Erythroblast (primary cell): ENCODE results near the gene MAML2.

Source experiments
- DNase-seq, 2 experiments: peaks; one replicate each; lab custom pipeline; 2025; lab: John Stamatoyannopoulos, UW
- GATA1 ChIP-seq: IDR thresholded peaks from 2 replicates; pipeline ENCODE4 v1.6.1; 2011; ENCODE audit warnings: low read depth, mild to moderate bottlenecking, control low read depth, low read length, moderate library complexity
- POLR2A ChIP-seq: IDR thresholded peaks from 2 replicates; pipeline ENCODE4 v1.6.1; 2011; ENCODE audit warnings: mild to moderate bottlenecking, low read length

MAML2 gene

DNA sequence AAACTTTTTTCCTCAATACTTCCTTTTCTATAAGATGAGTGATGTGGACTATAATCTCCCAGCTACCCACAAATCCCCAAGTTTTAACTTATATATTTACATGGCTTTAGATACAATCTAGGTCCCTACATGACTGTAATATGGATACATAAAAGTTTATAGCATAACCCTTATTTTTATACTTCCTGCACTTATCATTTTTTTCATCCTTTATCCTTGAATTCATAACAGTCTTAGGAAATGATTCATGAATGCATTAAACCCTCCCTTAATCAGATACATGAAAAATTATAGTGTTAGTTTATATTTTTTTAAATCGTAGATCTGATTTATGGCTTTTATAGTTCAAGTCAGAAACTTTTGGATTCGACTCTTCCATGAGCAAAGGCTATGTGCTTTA is 195.8 kb downstream of the MAML2 start:
- DNase-seq, result no peak
- TF ChIP-seq POLR2A, result no peak
- no peak for TF ChIP-seq GATA1

DNA sequence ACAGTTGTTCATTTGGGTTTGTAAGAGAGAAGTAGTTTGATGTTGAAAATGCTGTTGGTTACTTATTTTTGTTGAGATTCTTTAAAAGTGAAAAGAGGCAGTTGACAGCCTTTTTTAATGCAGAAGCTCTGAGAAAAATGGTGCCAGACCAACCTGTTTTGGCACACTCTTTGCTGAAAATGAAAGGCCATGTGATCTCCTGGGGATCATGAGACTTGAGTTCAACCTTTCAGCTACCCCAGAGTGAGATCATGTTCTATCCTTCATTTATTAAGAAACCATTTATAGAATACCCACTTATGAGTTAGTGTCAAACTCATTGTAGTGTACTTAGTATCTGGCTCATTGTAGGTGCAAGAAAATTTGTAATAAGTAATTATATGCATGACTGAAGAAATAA is 196.2 kb downstream of the MAML2 start:
- TF ChIP-seq POLR2A, result no peak
- TF ChIP-seq GATA1, result no peak
- no peak for DNase-seq

DNA sequence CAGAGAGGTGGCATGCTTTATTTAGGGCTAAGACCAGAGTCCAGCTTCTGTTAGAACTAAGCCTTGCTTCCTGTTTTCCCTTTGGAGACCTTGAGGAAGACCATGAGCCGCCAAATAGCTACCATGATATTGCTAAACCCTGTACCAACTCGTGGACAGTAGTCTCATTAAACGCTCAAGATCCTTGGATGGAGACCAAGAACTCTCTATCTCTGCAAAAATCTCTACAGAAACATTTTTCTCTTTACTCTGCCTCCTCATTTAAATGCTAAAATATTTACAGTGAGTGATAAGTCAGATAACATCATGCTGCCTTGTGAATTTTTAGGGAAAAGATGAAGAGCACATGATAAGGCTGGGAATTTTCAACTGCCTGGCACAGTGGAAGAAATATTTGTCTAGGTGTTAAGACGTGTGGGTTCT is 197.8 kb downstream of the MAML2 start:
- TF ChIP-seq GATA1 (no peak), POLR2A (no peak)
- DNase-seq, result no peak

DNA sequence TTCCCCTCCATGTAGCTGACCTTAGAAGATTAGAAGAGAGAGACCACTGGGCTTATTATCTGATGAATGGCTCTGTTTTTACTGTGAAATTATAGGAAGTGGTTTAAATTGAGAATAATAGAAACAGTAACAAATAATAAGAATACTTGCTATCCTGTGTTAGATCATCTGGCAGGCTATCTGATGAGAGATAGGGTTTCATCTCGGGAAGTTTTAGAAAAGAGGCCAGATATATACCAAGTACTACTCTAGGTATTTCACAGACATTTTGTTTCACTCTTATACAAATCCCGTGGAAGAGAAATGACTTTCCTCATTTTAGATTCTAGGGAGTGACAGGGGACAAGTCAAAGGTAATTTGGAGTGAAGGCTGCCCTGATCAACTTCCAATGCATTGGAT is 198.4 kb downstream of the MAML2 start:
- DNase-seq, result no peak
- TF ChIP-seq POLR2A (no peak), GATA1 (no peak)

DNA sequence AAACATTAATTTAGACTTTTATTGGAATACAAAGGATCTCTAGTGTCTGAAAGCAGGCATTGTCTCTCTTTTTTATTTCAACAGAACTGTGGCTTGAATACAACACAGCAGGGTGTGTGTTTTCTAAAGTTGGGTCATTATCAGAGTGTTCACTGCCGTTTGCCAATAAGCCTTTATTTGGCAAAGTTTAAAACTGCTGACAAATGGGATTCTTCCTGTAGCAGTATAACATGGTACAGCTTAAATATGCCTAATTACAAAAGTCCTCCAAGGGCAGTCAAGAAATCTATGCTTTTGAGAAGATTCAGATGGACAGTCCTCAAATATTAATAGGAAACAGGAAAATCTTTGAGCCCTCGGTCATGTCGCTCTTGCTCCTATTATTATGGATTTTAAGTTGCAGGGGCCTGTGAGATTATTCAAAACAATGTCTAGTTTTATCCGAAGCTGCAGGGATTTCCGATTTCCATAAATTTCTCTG is 199.9 kb downstream of the MAML2 start:
- TF ChIP-seq POLR2A, result no peak
- DNase-seq, result no peak

DNA sequence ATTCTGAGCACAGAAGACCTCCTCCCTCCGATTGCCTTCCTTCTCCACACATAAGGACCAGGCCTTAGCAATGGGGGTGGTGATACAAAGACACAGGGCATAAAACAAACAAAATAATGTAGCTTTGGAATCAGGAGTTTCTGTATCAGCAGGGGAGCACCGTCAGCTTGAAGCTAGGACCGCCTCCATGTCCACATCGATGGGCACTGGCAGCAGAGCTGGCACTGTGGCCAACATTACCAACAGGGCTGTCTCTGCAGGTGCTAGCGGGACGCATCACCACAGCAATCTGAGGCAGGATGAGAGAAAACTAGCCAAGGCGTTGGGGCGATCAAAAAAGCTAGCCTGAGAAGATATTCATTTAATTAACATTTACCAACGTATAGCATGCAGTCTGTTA is 201.4 kb downstream of the MAML2 start:
- no peak for DNase-seq
- TF ChIP-seq POLR2A (no peak), GATA1 (no peak)

DNA sequence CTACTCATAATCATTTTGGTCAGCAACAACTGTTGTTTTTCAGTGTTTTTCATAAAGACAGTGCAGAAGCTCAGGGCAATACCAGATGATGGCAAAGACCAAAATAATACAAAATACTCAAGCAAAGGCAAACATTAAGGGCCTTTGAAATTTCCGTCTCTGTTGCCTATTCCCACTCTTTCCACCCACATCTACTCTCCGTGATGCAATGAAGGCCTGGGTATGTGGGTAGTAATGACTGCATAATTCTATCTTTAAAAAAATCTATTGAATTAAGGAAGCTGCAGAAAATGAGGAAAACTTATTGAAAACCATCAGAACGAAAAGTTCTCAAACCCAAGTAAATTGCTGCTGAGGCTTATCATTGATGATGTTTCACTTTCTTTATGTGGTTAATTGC is 203.3 kb downstream of the MAML2 start:
- DNase-seq, result no peak

DNA sequence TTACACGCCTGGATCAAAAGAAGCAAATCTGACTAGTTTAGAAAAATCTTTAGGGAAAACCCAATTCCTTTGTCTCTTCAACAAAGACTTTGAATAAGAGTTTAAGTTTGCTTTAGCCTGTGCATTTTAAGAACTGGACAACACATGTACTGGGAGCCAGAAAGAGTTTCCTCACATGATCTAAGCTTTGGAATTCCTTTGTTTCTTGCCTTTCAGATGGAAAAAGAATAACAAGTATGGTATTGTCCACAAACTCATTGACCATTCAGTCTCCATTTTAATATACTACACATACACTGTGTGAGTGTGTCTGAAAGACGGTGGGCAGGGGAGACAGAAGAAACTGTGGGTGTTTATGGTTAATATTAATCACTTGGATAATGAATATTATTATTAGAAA is 205.6 kb downstream of the MAML2 start:
- no peak for DNase-seq

More for the DNA sequence above, 203.3 kb downstream of the MAML2 start:
- TF ChIP-seq POLR2A (no peak), GATA1 (no peak)

DNA sequence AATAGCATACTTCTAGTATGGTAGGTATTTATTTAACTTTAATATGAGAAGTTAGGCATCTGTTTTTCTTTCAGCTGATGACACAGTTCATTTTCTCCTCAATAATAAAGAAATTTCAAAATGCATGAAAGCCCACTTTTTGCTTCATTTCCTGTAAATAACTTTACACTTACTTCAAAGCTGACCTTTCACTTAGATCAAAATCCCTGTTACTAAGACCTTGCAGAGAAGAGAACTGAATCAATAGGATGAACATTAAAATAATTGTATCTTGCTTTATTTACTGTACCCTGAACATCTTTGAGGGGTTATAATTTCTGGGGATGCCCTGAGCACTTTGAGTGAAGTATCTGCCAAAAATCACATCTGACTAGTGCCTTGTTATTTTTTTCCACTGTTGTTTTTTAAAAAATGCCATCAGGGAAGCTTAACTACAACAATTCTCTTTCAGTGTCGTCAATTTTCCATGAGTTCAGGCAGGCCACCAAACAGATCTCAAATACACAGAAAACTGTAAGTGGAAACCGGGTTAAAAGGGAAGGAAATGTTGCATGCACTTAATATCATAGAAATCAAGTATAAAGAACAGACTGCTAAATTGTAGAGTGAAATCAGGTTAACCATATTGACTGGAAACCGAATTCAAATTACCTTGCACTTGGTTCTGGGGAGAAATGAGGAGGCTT is 206.2 kb downstream of the MAML2 start:
- TF ChIP-seq POLR2A (no peak), GATA1 (no peak)
- DNase-seq, result no peak

More for the DNA sequence above, 205.6 kb downstream of the MAML2 start:
- TF ChIP-seq POLR2A (no peak), GATA1 (no peak)

DNA sequence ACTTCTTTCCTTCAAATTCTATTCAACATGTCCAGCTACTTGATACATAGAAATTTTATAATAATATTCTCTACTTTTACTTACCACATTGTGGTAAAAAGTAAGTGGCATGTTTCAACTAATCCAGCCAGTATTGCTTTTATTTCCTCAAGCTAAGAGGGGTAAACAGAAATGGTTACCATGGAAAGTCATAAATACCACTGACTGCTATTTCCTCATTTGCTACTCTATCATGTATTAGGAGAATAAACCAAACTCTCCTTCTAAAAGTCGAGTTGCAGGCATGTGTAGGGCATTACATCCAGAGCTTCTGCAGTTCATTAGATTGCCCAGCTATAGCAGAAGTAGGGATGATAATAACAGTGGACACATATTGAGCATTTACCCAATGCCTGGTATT is 208.4 kb downstream of the MAML2 start:
- TF ChIP-seq GATA1, result no peak
- no peak for TF ChIP-seq POLR2A
- DNase-seq, result no peak

DNA sequence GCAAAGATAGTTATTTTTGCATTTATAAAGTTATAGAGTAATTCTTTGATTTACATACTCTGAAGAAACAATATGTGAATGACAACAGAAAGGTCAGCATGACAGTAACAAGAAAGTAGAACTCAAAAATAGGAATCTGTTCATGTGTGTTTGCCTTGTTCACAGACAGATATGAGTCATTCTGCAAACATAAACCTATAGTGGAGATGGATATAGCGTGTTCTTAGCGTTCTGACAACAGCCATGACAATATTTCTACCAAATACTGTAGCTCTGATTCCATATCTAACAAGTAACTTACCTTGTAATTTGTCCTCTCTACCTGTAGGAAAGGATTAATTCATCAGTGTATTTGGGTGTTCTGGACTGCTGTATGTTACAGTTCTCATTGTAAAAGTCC is 210.6 kb downstream of the MAML2 start:
- DNase-seq, result no peak
- no peak for TF ChIP-seq POLR2A
- no peak for TF ChIP-seq GATA1

DNA sequence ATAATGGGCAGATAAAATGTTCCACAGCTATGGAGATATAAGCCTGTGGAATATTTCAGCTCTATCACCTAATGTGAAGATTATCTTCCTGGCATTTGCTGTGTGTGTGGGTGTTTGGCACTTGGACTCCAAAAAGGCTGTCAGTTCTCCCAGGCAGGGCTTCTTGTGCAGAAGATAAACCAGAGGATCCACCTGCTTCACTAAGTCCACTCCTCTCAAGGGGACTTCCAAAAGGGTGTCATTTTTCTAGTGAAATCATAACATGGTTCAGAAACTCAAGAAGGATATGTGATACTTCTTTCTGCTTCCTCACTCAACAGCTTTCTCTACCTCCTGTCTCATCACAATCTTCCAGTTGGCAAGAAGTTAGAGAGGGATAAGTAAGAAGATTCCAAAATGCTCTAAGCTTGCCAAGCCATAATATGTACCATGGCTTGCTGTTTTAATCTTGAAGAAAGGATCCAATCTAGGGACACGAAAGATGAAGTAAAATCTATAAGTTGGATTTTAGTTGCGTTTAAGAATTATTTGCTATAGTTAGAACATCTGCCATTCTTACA is 212.9 kb downstream of the MAML2 start:
- TF ChIP-seq POLR2A (no peak), GATA1 (no peak)
- no peak for DNase-seq

DNA sequence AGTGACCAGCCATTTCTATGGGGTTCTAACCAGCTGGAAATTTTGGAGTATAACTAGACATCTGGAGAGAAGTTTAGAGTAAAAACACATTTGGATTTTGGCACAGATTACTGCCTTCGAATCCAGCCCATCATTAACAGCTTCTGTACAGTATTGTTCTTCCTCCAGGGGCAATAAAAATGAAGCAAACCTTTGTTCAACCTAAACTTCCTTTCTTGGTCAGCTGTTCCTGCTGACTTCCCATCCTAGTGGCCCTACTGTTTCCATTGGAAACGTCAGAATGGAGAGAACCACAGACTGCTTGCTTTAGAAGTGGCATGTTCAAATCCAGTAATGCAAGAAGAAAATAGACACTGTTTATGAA is 215.4 kb downstream of the MAML2 start:
- no peak for DNase-seq
- no peak for TF ChIP-seq POLR2A
- no peak for TF ChIP-seq GATA1

DNA sequence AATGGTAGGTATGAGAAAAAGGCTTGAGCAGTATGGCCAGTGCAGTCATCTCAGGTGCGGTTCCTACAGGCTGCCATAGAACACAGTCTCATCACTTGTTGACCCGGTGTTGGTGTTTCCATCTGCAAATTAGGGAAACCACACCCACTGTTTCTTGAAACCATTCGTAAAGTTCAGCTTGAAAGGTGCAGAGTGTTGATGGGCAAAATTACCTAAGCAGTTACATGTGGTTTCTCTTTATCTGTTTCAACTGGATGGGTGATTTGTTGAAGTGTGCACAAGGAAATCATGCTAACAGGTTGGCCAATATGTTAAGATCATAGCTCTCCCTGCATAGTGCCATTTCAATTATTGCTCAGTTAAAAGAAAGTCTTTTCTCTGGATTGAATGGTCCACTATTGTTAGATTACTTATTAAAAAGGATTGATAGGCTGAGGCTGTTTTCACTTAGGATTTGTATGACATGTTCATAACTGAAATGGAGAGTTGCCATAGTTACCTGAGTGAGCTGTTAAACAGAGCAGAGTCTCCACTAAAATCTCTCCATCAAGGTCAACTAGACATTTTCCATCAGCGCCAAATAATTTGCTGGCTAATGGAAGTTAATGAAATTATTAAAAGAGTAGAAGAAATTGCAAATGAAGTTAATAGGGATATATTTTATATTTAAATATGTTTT is 215.9 kb downstream of the MAML2 start:
- no peak for DNase-seq
- TF ChIP-seq POLR2A (no peak), GATA1 (no peak)
